PC-3 (cell line): Measurements from ENCODE around the gene WDR27.

ENCODE experiments used
- CTCF ChIP-seq: fragments of 300-600 bp; sonication (generic); conservative IDR thresholded peaks from 2 replicates; pipeline ENCODE4 v1.5.1; 2017; ENCODE audit warnings: antibody characterized with exemption, low read depth, mild to moderate bottlenecking, low read length
- EZH2 ChIP-seq: fragments of 300-600 bp; sonication (generic); IDR thresholded peaks from one replicate; pipeline ENCODE4 v1.6.1; 2017; ENCODE audit warnings: antibody characterized with exemption, mild to moderate bottlenecking, low read length; ENCODE audit not compliant: unreplicated experiment

DNA sequence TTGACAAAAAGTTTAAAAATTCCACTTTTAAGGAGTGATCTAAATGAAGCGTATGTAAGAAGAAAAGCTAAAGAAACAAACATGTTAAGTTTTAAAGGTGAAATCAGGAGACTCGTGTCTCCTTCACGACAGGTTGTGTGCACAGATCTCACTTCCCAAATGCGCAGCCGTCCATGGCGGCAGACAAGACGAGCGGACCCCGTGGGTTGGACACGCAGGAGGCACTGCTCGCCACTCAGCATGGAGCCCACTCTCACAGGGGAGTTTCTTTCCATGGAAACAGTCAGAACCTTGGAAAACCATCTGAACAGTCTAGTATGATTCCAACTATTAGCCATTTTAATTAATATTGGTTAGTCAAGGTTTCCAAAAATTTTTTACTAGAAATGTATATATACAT is 48.9 kb downstream of the WDR27 start:
- TF ChIP-seq CTCF = no peak
- TF ChIP-seq EZH2 = no peak
